GM18507 (cell line): ENCODE measurements around the gene EFCAB8.

Experiments
- DNase-seq: peaks from one replicate; pipeline ENCODE4 v3.0.0; 2011; ENCODE audit warnings: low read depth; ENCODE audit not compliant: insufficient read length; ENCODE audit errors: extremely low spot score
- FAIRE-seq: peaks from 2 replicates; lab custom pipeline; 2011; peaks lifted over from hg19 to GRCh38; lab: Jason Lieb, UNC

The EFCAB8 gene

DNA sequence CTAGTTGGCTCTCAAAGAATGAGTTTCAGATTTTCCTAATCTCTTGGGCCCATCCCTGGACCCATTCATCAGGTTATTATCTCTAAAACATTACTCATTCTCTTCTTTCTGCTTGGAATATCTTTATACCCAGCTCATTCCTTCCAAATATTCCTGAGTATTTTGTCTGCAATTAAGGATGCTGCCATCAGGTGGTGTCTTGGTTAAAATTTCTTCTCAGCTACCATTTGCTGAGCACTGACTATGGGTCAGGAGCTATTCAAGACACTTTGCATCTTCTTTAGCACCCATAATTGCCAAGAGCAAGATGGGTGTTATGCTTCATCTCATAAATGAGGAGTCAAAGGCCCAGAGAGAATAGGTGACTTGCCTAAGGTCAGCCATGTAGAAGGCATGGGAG is 137.1 kb downstream of the EFCAB8 start:
- FAIRE-seq (no peak), DNase-seq (no peak)

DNA sequence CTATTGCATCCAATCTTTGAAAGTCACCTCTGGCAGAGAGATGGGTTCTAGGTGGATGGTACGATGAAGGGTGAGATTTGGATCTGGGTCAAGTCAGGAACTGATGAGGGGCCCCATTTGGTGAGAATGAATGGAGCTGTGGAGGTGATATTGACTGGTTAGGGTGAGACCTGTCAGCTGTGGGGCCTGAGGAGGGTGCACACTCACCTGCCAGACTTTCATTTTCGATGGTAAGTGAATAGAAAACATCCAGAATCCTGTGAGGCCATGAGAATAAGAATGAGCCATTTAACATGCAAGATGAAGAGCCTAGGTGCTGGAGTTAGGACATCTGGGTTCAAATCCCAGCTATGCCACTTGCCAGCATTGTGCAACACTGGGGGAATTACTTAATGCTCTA is 138.7 kb downstream of the EFCAB8 start:
- FAIRE-seq (peak; percentile 64), DNase-seq (no peak)

DNA sequence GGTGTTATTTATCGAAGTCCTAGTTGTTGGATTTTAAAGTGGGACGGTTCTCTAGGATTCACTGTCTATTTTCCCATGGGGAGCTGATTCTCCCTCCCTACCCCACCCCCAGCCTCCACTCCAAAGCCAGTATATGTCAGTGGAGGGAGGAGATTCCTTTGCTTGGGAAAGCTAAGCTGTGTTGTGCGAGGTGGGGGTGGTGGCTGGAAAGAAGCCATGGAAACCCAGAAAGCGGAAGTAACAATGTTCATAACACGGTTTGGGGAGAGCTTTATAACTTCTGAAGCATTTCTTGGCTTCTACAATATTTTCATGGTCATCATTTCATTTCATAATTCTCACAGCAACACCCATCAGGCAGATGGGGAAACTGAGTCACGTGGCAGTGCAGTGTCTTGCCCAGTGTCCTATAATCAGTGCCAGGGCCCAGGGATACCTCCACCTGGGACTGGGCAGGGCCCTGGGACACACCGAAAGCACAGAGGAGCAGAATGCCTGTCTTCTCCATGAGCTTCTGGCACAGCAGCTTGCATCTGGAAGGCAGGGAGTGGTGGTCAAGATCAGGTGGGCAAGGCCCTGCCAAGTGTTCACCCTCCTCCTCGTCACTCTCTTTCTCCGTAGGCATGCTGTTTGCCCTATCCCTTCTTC is 141.0 kb downstream of the EFCAB8 start:
- DNase-seq: no peak
- FAIRE-seq: no peak

DNA sequence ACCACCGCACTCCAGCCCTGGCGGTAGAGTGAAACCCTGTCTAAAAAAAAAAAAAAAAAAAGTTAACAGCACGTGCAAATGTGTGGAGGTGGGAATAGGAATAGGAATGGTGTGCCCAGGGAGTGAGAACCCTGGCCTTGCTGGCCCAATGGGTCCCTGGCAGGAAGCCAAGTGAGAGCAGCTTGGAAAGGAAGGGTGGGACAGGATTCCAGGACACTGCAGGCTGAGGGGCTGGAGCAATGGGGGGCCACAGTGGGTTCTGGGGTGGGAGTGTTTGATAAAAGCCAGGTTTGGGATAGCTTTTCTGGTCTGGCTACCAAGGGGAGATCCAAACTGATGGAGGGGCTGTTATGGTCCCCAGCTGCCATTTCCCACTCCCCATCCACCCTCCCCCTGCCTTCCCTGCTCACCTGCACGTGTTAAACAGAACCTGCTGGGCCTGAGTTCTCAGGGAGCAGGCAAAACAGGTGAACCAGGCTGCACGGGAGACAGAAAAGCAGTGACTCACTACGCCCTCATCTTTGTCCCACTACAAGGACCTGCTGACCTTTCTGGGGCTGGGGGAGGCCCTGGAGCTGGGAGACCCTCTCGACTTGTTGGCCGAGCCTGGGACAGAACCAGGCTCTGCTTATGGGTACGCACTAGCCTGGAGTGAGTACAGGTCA is 142.2 kb downstream of the EFCAB8 start:
- DNase-seq (no peak), FAIRE-seq (no peak)

DNA sequence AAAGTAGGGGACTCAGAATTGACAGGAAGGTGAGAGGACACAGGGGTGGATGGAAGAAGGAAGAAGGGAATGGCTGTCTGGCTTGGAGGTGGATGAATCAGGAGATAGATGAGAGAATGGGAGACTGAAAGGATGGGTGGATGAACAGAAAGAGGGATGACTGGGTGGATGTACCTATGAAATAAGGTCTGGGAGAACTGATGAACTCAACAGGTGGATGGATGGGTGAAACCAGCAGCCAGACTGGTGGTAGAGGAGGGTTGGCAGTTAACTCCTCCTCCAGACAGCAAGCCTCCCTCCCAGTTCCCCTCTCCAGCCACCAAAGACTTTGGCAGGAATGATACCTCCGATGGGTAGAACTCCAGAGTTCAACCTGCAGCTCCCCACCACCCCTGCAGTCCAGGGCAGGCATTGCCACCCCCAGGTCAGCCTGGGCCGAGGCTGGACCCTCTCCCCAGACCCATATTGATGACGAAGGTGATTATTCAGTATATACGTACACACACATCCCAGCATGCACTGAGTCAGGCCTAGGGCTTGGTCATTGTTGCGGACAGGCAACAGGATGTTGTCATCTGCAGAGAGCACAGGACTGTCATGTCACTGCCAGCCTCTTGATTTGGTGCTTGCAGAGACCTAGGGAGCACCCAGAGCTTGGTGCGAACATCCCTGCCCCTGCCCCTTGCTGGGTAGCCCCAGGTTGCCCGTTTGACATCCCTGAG is 143.5 kb downstream of the EFCAB8 start:
- FAIRE-seq: no peak
- no peak for DNase-seq

DNA sequence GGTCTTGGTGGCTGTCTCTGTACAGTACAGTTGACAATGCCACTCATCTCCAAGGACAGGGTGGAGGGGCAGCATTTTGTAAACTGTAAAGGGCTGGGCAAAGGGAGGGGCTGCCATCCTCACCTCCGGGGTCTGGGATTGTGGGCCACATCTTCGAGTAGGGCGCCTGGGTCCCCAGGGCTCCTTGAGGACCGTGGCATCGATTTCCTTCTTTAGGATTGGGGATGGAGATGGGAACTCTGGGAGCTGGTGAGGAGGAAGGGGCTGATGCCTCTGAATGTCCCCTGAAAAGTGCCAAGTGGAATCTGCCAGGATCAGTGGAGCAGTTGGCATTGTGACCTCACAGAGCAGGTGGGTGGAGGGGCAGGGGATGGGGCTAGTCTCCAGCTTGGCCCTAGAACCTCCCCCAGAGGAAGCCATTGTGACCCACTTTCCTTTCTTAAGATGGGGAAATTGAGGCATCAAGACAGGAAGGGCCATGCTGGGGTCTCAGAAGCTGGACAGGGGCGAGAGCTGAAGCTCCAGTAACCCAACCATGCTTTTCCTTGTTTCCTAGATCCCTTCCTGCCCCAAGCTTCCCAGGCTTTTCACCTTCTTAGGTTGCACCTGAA is 145.5 kb downstream of the EFCAB8 start, which contains the start of gene SUN5:
SUN5 (minus strand) TSS at position 293 of the 611 bp plus-strand sequence; CDS start at position 200, 93 bp downstream.
- DNase-seq: no peak

DNA sequence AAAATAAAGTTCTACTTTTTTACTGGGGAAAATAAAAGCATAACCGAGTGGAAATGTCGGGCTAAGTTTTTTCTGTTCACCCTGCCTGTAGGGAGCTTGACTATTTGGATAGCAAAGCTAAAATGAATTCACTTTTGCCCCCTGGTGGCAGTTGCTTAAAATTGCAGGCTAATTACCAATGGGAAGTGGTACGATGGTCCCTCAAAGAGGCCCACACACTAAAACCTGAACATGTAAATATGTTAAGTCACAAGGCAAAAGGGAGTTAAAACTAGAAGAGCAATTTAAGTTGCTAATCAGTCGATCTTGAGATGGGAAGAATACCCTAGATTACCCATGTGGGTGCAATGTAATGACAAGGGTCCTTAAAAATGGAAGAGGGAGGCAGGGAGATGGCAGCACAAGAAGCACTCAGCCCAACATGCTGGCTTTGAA is 146.4 kb downstream of the EFCAB8 start:
- peak; percentile 17 for DNase-seq
- peak; percentile 56 for FAIRE-seq

More for the DNA sequence above, 145.5 kb downstream of the EFCAB8 start, which contains the start of gene SUN5:
- no peak for FAIRE-seq

DNA sequence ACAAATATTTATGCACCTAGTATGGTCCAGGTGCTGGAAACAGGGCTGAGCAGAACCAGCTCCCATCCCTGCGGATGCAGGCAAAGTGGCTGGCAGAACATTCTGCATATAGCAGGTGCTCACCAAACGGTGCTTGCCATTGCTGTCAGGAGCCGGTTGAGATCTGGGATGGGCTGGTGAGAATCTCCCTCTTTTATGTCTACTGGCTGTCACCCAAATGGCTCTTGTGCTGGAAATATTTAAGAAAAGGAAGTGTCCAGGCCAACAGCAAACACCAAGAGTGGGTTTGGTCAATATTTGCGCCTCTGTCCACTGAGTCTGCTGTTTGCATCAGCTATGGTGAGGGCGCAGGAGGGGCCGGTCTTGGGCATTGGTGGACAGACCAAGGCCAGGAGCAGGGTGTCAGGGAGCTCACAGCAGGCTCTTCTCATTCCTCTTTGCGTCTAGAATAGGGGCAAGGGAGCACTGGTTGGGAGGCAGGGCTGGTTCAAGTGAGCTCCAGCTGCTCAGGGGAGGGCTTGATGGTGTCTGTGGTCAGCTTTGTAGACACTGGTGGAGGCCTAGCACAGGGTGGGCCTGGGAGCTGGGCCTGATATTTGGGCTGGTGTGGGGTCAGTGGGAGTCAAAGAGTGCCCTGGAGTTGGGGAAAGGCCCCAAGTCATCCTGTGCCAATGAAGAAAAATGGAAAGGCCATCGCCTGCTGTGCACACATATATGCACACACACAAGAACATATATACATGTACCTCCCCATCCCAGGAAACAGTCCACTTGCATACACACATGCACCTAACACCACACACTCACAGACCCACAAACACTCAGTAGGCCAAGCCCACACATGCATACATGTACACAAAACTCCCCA is 147.4 kb downstream of the EFCAB8 start:
- DNase-seq: no peak
- no peak for FAIRE-seq

DNA sequence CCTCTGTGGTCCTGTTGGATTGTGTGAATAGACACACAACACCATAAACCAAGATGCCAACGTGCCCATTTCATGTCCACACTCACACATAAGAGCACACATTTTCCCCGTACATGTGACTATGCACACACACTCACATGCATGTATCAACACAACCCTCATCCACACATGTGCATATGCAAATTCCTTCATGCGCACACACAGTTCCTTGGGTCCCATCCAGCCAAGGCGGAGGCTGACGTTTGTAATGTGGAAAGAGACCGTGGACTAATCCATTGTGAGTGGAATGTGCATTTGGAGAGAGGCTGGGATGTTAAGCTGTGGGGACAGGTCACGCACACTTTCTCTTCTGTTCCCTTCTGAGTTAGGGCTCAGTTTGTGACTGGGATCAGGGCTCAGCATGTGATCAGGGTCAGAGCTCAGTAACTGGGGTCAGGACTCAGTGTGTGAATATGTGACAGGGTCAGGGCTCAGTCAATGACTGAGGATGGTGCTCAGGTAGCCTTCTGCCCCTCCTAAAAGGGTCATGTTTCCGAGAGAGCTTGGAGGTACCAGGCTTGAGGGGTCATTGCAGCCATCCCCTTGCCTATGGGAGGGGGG is 148.2 kb downstream of the EFCAB8 start:
- DNase-seq (no peak), FAIRE-seq (no peak)

DNA sequence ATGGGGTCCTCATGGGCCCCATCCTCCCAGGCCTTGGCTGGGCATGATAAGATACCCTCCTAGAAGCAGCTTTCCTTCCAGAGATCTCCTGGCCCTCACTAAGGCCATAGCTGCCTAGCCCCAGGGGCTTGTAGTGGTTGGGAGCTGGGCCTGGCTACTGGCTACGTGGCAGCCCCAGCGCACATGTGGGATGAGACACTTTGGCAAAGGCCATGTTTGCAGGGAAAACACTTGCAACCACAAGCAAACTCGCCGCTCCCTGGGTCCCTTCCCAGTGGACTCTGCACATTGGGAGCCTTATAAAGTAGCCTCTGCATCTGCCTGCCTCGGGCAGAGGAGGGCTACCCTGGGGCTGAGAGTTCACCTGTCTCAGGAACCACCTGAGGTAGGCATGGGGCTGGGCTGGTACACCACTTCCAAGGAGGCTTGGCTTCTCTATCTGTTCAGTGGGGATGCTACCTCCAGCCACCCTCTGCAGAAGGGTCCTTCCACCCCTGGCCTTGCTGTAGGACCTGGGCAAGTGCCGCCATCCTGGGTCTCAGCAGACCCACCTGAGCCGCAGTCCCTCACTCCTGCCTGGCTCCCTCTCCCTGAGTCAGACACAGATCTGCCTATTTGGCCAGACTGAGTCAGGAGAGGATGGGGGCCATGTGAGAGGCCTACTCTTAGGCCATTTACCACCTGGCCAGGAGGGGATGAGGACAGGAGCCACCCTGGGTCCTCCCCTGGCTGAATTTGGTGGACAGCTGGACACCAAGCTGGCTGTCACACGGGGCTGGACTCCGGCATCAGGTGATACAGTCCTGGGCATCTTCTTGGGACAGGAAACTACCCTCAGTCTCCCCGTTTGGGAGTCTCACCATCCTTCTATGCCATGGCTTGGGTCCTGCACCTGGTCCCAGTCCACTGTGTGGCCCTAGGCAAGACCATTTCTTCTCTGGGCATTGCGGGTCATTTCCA is 148.9 kb downstream of the EFCAB8 start, which contains the start of gene BPIFB2:
BPIFB2 (plus strand) TSS at position 329 of the 960 bp plus-strand sequence. CDS start 871 bp downstream, outside the sequence.
- DNase-seq (no peak), FAIRE-seq (no peak)

DNA sequence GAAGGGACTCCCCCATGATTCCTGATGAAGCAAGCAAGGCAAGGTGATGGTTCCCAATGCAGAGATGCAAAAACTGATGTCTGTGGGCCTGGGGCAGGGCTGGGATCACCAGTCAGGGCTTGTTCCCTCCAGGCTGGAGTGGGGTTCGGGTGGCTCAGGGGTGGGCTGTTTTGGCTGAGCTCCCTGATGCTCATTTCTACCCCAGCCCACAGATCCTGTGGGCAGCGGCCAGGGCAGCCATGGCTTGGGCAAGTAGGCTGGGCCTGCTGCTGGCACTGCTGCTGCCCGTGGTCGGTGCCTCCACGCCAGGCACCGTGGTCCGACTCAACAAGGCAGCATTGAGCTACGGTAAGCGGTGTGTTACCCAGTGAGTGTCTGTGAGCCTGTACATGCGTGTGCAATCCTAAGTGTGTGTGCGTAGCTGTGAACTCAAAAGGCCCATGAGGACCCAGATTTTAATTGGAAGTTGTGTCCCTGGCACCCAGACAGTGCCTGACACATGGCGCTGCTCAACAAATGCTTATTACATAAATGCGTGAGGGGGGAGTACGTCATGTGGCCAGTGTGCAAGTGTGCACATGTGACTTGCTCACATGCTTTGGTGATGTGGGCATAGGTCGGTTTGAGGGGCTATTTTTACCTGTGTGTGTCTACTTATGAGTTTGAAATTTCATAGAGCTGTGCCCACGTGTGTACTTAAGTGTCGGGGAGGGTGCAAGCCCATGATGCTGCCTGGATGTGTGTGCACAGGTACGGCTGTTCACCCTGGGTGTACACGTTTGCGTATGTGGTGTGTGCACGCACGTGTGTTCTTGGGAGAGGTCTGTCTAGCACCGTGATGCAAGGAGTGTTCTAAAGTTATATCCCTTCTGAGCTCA is 149.9 kb downstream of the EFCAB8 start:
- FAIRE-seq (no peak), DNase-seq (no peak)

DNA sequence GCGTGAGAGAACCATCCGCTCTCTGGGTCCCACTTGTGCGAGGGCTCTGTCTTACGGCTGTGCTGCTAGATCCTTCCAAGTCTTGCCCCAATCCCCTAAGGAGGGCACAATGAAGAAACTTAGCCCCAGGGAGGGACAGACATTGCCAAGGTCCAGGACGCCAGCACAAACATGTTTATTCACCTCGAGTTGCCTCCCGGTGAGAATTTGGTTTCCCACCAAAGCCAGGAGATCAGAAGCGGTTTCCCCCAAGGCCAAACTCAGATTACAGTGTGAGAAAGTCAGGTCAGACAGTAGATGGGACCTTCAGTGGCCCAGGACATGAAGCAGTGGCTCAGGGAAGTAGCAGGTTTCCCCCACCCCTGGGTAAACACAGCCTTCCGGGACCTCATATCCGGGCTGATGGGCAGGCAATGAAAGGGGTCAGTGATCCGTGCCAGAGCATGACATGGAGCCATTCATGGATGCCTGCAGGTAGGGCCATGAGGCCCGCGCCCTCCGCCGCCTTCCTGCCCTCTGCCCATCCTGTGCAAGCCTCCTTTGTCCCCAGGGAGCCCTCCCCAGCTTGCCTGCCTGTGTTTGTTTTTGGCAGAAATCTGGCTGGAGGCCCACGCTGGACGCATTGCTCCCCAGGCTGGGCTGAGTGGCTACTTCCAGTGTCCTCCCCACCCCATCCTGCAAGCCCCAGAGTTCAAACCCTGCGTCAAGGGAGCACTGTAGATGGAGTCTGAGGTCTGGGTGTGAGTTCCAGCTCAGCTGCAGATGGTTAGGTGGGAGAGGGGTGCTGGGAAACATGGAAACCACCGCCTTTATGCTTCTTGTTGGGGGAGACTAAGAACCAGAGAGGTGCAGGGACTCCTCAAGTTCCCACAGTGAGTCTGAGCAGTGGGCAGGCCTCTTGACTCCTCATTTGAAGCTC is 150.8 kb downstream of the EFCAB8 start:
- no peak for DNase-seq
- FAIRE-seq: no peak

DNA sequence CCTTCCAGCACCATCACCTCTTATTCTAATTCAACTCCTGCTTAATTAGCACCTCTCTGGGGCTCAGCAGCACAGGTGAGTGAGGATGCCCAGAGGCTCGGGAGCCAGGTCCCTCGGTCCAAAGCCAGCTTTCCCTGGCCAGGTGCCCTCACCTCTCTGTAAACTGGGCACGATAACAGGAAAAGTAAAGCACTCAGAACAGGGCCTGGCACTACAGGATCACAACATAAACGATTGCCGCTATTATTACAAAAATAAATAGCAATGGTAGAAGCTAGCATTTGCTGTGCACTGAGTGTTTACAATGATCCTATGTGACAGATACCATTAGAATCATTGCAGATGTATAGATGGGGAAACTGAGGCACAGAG is 151.4 kb downstream of the EFCAB8 start:
- FAIRE-seq (no peak), DNase-seq (no peak)

DNA sequence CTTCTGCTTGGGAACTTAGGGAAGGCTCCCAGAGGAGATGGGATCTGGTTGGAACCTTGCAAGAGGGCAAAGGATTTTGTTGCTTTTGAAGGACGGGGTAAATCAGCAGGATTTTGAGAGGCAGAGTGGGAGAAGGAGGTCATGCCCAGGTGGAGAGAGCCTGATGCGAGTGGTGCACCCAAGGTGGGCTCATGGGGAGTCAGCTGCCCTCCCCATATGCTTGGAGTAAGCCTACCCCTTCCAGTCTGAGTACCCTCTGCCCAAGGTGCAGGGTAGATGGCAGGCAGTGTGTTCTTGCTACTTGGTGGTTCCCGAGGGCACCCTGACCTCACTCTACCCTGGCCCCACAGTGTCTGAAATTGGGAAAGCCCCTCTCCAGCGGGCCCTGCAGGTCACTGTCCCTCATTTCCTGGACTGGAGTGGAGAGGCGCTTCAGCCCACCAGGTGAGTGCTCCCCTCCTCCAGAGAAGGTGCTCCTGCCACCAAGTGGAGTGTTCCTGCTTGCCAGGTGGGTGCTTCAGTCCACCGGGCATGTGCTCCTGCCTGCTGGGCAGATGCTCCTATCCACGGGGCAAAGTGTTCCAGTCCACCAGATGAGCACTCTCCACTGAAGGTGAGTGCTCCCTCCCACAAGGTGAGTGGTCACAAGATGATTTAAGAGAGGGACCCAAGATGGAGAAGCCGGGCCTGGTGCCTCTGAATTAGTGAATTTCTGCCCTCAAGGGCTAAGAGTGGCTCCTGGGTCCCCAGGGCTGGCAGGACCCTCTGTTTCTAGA is 152.1 kb downstream of the EFCAB8 start:
- FAIRE-seq: no peak
- DNase-seq: no peak
